Measurements from ENCODE around the gene SLC6A20.

Gene SLC6A20

DNA sequence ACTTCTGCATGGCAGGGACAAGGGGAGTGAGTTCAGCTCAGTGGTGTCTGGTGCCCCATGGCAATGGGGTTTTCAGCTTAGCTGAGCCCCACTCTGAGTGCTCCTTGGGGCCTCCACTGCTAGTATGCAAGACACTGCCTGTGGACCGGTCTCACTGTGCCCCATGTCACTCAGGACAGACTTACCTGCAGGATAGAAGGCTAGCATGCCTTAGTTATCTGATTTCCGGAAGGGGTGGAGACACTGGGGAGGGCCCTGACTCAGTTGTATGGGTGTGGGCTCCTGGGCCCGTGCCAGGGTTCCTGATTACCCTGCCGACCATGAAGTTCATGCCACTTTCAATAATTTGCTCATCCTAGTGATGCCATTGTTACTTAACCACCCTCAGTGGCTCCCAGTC lies 4.3 kb upstream of the SLC6A20 start:
- DNase-seq = no peak

DNA sequence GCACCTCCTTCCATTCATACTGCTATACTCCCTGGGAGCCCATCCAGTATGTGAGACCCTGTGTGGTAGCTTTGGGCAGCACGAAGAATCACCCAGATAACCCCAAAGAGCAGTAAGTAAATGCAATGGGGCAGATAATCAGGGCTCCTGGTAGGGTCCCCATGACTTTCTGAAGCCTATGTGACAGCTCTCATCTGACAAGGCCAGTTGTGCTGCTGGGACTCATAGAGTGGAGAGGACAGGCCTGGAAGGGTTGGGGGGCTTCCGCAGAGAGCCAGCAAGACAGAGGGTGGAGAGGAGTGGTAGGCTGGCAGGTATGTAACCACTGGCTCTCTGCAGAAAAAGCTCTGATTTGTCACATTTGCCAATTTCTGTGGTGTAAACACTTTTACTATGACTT lies 3.2 kb upstream of the SLC6A20 start:
- DNase-seq = no peak

- DNase-seq = no peak
Observed at GRCh38 chr3:45798034-45798433, 1.7 kb upstream of the SLC6A20 start.

DNA sequence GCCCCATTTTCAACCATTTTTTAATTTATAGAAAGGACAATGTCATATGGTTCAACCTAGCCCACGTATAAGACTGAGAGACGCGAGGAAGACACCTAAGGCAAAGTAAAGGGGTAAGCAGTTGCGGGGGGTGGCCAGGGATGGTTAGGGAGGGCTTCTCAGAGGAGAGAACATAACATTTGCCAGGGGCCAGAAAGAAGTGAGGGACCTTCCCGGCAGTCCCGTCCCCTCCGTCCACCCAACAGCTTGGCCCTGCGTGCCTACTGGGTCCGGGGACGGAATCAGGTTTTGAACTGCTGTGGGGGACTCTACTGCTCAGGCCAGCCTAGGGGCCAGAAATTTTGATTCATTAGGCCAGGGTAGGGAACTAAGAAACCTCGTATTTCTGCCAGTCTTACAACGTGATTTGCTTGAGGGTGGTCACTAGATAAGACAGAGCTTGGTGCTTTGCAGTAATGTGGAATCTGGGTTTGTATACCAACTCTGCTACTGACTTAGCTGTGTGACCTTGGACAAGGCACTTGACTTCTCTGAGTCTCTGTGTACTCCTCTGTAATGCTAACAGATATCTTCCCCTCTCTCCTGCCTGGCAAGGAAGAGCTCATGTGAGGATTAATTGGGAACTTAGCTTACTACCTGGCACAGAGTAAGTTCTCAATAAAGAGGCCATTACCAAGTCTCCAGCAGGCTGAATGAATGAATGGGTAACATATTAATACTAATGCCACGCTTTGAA lies 734 bp upstream of the SLC6A20 start:
- no peak for DNase-seq

DNA sequence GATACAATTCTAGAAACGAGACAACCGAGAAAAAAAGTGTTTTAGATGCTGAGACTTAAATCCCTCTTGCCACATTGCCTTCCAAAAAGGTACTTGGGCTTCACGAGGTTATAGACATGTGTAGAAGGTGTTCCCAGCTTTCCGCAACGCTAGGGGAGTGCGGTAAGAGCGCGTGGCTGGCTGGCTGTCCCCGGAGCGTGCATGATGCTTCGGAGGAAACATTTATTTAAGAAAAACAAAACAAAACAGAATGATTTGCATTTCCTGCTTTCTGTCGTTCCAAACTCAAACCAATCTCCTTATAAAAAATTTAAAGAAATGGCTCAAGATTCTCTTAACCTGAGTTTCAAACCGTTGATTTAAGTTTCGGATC lies 841 bp downstream of the SLC6A20 start:
- no peak for DNase-seq

DNA sequence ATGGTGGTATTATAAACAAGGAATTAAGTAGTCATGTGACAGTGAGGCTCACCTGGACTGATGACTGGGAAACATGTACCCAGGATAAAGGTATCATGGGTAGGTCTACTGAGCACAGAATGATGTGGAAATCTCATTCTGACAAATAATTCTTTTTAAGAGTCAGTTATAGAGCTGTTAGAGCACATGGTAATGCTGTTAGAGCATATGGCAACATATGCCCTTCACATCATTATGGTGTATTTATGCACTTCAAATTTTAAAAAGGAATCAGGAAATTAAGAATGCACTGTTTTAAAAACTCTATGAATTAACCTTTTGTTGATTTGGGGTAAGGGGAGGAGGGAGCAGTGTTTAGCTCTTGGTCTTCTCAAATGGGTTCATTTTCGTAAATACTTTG lies 1.7 kb downstream of the SLC6A20 start:
- no peak for DNase-seq

- DNase-seq = no peak
Observed at GRCh38 chr3:45794177-45794560, 2.2 kb downstream of the SLC6A20 start.

DNA sequence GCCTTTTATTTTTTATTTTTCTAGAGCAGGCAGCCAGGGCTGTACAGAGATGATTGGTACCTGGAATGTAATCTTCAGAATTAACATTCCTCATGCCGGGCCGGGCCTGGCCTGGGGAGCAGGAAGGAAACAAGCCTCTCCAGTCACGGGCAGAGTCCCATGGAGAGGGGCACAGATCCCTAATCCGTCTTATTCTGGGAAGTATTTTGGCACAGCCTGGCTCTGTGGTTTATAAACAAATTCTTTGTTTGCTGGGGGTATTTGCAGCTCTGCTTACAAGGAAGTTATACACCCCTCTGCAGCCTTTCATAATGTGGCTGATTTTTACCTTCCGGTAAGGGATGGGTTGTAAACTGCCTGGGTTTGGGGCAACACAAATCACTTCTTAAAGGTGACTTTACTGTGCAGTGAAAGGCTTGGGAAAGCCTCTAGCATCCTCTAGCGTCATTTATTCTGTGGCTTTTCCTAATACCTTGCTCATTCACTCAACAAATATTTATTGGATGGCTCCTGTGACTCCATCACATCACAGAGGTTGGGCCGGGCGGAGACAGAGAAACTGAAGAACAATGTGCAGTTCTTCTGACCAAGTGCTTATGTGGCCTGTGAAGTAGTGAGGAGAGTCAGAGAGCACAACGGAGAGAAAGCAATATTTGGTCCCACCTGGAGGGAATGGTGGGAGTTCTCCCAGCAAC lies 2.7 kb downstream of the SLC6A20 start:
- no peak for DNase-seq

DNA sequence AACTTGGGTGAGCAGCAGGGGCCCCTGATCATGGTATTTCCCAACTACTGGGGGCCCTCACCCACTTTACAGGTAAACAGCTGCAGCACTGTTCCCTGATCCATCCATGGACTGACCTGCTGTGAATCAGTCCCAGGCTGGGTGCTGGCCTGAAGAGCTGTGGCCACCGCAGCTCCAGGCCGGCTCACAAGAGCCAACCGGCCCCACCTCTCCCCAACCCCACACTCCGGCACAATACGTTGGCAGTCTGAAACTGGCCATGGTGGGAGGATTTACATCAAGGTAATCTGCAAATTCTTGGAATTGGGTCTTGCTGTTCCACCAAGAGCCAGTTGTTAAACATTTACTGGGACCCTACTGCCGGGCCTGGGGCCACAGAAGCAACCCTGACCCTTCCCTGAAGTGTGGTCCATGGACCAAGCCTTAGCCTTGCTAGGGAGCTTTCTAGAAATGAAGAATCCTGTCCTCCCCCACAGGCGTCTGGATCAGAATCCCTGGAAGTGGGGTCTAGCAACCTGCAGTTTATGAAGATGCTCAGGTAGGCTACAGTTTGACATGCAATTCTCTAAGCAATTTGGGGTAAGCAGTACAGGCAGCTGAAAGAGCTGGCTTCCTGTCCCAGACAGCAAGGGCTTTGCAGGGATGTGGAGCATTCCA lies 3.7 kb downstream of the SLC6A20 start:
- no peak for DNase-seq

DNA sequence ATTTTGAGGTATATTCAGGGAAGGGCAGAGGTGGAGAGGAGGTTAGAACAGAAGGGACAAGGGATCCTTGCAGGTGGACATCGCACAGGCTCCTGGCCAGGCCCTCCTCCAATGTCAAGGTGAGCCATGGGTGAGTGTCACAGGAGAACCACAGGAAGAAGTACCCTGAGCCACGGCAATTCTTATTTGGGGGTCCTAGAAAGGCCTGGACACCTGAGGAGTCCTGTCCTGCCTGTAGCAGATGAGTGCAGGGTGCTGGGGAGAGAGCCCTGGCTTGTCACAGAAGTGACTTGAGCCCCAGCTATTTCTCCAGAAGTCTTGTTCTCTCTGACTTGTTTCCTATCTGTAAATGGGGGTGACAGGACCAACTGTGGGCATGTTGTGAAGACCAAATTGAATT lies 4.3 kb downstream of the SLC6A20 start:
- no peak for DNase-seq

- no peak for DNase-seq
Observed at GRCh38 chr3:45790596-45790995, 5.7 kb downstream of the SLC6A20 start.

DNA sequence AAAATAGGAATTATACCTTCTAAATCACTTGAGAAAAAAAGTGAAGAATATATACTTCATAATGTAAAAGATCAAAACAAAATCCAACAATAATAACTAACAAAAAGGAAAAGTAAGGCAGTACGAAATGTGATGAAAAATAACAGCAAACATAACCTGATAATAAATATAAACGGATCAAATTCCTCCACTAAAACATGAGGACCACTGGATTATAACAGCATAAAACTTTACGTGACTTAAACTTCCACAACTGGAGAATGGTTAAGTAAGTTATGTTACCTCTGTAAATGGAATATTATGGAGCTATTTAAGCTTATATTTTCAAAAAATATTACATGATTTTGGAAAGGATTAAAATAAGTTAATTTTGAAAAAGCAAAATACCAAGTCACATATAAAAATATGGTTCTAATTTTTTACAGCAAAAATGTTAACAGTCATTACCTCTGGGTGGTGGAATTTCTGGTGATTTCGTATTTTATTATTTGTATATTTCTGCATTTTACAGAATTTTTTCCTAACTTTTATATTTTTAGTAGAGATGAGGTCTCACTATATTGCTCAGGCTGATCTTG lies 7.0 kb downstream of the SLC6A20 start:
- DNase-seq = no peak

GRCh38 chr3:45787551-45787950 lies 8.8 kb downstream of the SLC6A20 start:
- DNase-seq = no peak

- DNase-seq = no peak
Observed at GRCh38 chr3:45786801-45787495, 9.4 kb downstream of the SLC6A20 start.

DNA sequence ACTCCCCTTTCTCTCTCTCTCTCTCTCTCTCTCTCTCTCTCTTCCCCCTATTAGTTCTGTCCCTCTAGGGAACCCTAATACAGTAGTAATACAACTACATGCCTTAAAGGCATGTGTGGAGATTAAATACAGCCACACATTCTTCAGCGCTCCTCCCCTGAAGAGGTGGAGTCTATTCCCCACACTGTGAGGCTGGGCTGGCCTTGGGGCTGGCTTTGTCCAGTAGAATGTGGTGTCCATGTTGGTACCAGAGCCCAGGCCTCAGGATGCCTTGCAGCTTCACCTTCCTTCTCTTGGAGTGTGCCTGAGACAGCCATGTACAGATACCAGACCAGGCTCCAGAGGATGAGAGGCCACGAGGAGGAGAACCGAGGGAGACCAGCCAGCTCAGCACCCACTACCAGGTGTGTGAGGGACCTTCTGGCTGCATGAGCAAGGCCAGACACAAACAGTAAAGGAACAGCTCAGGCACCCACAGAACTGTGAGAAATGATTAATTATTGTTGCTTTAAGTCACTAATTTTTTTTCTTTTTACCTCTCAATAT lies 10.7 kb downstream of the SLC6A20 start:
- no peak for DNase-seq

DNA sequence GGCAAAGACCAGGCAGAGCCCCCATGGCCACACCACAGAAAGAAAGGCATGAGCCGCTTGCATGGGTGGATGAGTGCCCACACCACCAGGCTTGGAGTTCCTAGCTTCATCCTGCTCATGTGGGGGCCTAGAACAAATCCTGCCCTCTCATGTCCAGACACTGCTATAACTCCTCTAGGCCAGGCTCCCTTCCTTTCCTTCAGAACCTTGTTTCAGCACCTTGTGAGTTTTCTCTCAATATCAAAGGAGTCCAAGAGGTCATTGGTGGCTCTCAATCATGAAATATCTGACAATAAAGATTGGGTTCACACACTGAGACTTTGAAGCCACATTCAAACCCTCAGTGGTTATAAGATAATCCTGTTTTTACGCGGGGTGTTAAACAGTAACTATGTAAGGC lies 12.7 kb downstream of the SLC6A20 start:
- DNase-seq = no peak

GRCh38 chr3:45782381-45782780 lies 14.0 kb downstream of the SLC6A20 start:
- no peak for DNase-seq

DNA sequence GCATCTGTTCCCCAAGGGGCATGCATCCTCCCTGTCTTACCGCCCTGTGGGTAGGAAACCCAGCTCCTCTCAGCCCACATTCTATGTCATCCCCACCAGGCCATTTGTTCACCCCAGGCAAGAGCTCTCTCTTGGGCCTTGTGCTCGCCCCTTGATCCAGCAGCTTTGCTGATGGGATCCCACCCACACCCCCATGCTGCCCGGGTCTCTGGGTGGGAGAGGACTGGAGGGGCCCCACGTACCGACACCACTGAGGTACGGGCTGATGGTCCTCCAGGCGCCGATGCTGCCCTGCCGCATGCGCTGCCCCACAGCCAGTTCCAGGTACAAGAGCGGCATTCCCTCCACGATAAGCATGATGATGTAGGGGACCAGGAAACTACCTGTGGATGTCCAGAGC lies 14.5 kb downstream of the SLC6A20 start:
- DNase-seq = no peak

DNA sequence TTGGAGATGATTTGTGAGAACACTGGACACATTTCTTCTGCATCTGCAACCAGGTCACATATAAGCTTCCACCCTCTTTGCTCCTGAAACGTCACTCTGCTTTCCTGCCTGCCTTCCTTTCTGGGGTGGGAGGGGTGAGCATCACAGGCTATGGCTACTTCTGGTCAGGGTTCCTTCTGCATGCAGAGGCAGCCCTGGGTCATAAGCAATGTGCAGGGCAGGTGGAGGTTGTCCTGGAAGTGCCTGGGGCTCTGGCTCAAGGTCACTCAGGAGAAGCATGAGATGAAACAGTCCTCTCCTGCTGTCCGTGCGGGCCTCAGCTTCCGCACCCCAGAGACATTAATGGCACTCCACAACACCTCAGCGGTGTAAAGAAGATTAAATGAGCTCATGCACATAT lies 15.1 kb downstream of the SLC6A20 start:
- DNase-seq = no peak

- DNase-seq = no peak
Observed at GRCh38 chr3:45779746-45780735, 16.3 kb downstream of the SLC6A20 start.

DNA sequence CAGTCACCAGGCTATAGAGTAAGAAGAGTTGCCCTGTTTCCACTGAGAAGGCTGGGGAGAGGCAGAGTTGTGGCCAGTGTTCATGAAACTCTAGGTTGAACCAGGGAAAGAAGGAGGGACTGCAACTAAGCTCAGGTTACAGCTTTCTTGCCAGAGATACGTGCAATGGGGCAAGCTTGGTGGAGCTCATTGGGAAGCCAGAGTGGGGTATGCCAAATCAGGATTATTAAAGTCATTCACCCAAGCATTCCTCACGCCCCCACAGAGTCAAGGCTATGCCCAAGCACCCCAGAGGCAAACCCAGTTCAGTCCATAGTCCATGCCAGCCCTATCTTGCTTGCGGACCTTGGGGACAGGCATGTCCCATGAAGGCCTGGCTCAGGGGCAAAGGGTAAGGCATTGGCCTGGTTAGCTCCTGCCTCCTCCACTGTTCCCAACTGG lies 17.6 kb downstream of the SLC6A20 start:
- DNase-seq = no peak
